HuH-7.5 (cell line): ENCODE results near the gene RABEP2.
"Not testable (repeated sequence)": the region's sequence is repeated elsewhere in the genome, so short reads cannot be mapped to it uniquely, and the experiment has no call there.

Experiments used
- DNase-seq: peaks from one replicate; pipeline ENCODE4 v3.0.0; 2011; ENCODE audit warnings: low spot score

Gene RABEP2

DNA sequence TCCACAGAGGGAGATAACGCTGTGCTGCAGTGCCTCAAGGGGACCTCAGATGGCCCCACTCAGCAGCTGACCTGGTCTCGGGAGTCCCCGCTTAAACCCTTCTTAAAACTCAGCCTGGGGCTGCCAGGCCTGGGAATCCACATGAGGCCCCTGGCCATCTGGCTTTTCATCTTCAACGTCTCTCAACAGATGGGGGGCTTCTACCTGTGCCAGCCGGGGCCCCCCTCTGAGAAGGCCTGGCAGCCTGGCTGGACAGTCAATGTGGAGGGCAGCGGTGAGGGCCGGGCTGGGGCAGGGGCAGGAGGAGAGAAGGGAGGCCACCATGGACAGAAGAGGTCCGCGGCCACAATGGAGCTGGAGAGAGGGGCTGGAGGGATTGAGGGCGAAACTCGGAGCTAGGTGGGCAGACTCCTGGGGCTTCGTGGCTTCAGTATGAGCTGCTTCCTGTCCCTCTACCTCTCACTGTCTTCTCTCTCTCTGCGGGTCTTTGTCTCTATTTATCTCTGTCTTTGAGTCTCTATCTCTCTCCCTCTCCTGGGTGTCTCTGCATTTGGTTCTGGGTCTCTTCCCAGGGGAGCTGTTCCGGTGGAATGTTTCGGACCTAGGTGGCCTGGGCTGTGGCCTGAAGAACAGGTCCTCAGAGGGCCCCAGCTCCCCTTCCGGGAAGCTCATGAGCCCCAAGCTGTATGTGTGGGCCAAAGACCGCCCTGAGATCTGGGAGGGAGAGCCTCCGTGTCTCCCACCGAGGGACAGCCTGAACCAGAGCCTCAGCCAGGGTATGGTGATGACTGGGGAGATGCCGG is 7.5 kb upstream of the RABEP2 start:
- DNase-seq: no peak

DNA sequence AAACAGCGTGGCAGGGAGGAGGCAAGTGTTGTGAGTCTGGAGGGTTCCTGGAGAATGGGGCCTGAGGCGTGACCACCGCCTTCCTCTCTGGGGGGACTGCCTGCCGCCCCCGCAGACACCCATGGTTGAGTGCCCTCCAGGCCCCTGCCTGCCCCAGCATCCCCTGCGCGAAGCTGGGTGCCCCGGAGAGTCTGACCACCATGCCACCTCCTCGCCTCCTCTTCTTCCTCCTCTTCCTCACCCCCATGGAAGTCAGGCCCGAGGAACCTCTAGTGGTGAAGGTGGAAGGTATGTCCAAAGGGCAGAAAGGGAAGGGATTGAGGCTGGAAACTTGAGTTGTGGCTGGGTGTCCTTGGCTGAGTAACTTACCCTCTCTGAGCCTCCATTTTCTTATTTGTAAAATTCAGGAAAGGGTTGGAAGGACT is 6.8 kb upstream of the RABEP2 start, which contains the start of gene CD19:
Gene CD19, plus strand, starts transcription at position 171 of the 425 bp plus-strand sequence. Its CDS starts 30 bp downstream, at position 201.
- no peak for DNase-seq

DNA sequence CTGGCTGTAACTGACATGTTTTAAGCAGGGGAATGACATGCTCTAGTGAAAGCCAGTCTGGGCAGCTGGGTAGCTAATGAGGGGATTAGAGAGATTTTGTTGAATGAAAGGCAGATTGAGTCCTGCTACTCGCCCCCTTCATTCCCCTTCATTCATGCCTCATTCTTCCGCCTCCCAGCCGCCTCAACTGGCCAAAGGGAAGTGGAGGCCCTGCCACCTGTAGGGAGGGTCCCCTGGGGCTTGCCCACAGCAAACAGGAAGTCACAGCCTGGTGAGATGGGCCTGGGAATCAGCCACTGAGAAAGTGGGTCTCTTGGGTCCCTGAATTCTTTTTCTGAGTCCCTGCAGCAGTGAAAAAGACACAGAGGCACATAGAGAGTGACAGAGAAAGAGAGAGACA is 5.6 kb upstream of the RABEP2 start:
- DNase-seq: no peak

DNA sequence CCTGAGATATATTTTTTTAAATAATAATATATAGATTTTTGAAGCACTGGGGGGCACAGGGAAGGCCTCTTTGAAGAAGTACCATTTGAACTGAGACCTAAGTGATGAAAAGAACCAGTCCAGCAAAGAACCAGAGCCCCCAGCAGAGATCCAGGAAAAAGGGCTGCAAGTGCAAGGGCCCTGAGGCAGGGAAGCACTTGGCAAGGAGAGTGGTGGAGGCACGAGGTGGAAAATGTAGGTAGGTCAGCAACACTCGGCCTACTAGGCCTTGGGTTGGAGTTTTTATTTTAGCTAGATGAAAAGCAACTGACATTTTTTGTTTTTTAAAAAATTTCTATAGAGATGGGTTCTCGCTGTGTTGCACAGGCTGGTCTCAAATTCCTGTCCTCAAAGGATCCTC is 5.2 kb upstream of the RABEP2 start:
- no peak for DNase-seq

DNA sequence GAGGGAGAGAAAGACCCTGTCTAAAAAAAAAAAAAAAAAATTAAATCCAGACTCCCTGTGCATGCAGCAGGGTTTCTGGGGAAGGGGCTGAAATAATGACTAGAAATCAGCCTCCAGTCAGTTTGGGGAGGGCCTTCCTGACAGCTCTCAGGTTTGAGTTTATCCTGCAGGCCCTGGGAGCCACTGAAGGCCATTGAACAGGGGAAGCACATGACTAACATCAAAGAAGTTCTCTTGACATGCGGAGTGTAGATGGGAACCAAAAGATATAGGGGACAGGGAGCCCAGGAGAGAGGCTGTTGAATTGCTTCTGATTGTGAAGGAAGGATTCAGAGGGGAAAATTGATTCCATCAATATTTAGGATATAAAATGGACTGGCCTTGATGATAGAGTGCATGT is 2.8 kb upstream of the RABEP2 start:
- DNase-seq: no peak

DNA sequence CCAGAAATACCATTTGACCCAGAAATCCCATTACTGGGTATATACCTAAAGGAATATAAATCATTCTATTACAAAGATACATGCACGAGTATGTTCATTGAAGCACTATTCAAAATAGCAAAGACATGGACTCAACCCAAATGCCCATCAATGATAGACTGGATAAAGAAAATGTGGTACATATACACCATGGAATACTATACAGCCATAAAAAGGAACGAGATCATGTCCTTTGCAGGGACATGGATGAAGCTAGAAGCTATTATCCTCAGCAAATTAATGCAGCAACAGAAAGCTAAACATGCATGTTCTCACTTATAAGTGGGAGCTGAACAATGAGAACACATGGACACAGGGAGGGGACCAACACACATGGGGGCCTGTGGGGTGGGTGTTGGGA is 1.2 kb upstream of the RABEP2 start:
- not testable (repeated sequence) for DNase-seq

DNA sequence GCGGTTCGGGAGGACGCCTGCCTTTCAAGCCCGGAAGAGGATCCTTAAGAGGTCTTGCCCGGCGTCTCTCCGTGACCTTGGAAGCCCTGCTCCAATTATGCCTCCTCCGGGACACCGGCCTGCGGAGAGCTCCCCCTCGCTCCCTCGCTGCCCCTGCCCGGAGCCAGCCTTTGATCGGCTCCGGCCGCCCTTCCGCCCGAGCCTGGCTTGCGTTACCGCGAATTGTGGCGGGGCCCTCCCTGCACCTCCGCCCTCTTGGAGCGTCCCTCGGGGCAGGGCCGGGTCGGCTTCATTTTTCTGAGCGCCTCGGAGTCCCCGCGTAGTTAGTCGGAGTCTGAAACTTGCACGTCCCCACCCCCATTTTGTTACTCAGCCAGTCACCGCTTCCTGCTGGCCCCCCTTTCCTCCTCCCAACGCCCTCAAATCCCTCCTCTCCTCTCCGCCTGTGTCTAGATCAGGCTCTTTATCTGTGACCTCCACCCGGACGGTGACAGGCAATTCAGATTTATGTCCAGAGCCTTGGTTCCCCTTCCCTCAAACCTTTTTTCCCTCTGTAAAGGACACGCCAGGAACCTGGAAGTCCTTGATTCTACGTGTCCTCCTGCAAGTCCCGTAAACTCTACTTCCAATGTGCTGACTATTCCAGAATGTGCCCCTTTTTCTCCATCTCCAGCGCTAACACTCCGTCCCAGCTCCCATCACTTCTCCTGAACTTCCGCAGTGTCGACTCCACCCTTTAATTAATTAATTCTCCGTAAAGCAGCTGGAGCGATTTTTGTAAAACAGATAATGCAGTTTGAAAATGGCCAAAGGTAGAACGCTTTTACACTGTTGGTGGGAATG is 569 bp upstream of the RABEP2 start:
- DNase-seq: peak; percentile 61

DNA sequence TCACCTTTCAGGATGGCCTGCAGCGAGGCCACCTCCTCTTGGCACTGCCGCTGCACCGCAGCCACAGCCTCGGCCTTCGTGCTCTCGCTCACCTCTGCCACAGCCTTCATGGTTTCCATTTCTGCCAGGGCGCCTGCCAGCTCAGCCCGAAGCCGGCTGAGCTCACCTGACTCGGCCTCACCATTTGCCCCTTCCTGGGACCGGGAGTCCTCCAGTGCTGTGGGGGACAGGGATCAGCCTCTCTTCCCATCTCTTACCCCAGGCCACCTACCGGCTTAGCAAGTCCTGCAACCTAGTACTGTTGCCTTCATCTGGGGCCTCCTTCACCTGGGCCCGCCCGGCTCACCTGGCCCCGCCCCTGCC is 658 bp downstream of the RABEP2 start:
- DNase-seq: no peak

DNA sequence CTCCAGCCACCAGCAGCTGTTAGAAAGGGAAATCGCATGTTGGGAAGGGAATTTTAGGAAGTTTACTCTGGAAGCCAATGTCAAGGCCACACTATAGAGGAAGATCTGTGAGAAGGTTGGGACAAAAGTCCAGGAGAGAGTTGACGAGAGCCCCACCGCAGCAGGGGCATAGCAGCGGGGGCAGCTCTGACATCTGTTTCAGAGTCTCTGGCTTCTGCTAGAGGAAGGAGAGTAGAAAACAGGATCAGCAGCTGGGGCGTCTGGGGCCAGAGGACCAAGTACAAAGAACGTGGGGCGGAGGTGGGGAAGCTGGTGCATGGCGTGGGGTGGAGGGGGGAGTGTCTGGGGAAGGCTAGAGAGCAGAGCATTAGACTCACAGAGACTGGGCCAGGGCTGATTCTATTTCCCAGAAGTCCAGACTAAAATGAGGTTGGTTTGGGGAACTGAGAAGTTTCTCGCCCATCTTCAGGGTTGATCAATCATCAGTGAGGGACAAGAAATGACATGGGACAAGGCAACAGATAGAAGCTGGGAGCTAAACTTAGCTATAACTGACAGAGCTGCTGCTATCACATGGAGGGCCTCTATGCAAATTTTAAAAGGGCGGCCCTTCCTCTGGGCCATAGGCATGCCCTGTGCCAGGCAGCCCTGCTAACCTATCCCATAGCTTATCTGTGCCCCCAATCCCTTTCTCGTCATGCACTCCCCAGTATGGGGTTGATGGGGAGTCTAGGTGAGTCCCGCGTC is 1.2 kb downstream of the RABEP2 start:
- DNase-seq: no peak

DNA sequence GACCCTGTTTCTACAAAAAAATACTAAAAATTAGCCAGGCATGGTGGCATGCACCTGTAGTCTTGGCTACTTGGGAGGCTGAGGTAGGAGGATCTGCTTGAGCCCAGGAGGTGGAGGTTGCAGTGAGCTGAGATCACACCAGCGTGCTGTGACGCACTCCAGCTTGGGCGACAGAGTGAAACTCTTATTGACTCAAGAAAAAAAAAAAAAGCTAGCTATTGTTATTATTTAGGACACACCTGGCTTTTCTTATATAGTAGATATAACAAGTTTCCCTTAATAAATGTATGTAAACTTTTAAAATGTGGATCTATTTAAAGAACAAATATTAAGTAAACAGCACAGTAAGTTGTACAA is 1.8 kb downstream of the RABEP2 start:
- no peak for DNase-seq

DNA sequence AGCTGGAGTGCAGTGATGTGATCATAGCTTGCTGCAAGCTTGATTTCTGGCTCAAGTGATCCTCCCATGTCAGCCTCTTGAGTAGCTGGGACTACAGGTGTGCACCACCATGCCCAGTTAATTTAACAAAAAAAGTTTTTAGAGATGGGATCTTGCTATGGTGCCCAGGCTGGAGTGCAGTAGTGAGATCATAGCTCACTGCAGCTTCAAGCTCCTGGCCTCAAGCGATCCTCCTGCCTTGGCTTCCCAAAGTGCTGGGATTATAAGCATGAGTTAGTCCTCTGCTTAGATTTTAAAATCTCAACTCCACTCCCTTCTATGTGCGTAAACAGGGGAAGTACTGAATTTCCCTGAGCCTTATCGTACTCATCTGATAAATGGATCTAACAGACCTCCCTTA is 6.3 kb downstream of the RABEP2 start:
- no peak for DNase-seq

DNA sequence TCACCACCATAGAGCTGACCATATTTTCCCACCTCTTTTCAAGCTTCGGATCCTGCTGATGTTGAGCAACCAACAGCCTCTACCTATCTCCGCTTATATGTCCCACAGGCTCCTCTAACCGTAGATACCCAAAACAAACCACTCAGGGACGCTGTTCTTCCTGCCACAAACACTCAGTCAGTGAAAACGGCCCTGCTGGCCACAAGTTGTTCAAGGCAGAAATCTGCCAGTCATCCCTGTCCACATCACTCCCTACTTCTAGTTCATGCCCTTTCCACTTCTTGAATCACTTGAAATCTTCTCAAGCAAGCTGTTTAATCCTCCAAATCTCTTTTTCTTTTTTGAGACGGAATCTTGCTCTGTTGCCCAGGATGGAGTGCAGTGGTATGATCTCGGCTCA is 7.9 kb downstream of the RABEP2 start:
- no peak for DNase-seq

DNA sequence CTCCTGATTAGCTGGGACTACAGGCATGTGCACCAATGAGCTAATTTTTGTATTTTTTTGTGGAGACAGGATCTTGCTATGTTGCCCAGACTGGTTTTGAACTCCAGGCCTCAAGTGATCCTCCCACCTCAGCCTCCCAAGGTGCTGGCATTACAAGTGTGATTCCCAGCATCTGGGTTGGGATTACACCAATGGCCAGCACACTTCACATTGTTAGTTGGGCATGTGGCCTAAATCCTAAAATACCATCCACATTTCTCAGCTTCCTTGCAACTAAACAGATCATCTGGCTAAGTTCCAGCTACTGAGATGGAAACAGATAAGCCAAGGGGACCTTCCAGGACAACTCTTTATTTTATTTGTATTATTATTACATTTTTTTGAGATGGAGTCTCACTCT is 9.9 kb downstream of the RABEP2 start:
- DNase-seq: no peak

DNA sequence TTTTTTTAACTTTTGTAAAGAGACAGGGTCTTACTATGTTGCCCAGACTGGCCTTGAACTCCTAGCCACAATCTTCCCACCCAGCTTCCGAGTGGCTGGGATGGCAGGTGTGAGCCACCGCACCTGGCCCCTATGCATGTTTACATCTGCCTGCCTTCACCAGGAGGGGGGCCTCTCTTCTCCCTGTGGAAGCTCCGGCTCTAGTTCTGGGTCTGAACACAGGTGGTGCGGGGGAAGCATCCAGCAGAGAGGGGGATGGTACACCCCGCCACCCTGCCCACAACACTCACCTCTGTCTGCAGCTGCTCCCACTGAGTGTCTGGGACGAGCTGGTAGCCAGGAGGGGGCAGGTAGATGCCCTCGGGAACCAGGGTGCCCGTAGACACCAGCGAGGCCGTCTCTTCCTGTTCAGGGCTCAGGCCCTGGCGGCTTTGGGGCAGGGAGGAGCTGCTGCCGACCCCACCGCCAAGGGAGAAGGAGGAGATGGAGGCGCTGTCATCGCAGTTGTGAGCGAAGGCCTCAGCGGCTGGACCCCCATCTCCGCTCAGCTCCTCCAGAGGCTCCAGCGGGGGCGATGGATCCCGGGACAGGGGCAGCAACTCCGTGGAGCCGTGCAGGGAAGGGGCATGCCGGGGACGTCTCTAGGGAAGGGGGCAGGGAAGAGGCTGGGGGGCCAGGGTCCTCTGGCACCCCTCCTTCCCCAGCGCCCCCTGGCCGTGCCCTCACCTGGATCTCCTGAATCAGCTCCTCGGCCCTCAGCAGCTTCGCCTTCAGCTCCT is 10.9 kb downstream of the RABEP2 start:
- DNase-seq: no peak

DNA sequence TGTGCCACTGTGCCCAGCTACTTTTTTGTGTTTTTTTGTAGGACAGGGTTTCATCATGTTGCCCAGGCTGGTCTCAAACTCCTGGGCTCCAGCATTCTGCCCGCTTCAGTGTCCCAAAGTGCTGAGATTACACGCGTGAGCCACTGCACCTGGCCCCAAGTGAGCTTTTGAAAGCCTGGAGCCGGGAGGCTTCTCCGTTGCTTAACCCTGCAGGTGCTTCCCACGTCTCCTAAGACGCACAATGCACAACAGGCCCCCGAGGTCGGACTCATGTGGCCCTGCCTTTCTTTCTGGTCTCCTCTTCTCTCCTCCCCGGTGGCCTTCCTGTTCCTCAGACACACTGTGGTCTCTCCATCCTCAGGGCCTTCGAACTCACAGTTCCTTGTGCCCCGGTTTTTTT is 12.5 kb downstream of the RABEP2 start:
- no peak for DNase-seq

DNA sequence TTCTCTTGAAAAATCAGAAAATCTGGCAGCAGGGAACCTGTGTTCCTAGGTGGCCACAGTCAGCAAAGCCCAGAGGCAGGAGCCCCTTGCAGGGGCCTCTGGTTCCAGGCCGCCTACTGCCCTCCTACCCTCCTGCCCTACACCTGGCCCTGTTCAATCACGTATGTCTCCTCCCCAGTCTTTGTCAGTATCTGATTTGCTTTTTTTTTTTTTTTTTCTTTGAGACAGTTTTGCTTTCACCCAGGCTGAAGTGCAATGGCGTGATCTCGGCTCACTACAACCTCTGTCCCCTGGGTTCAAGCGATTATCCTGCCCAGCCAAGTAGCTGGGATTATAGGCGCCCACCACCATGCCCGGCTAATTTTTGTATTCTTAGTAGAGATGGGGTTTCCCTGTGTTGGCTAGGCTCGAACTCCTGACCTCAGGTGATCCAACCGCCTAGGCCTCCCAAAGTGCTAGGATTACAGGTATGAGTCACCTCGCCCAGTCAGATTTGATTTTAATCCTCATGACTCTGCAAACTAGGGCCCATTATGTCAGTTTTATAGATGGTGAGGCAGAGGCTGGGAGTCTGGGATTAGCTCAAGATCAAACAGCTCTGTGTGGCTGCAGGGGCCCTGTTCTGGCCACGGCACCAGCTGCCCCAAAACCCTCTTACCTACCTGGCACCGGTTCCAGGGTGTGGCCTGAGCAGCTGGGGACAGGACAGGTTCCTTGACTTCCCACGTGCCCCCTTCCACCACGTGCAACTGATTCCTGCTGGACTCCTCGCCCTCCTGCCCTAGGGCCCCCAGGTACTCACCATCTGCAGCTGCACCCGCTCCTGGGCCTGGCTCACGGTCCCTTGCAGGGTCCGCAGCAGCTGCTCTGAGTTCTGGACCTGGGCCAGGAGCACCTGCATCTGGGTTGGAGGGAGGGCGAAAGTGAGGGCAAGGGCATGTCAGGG is 14.7 kb downstream of the RABEP2 start:
- DNase-seq: no peak

DNA sequence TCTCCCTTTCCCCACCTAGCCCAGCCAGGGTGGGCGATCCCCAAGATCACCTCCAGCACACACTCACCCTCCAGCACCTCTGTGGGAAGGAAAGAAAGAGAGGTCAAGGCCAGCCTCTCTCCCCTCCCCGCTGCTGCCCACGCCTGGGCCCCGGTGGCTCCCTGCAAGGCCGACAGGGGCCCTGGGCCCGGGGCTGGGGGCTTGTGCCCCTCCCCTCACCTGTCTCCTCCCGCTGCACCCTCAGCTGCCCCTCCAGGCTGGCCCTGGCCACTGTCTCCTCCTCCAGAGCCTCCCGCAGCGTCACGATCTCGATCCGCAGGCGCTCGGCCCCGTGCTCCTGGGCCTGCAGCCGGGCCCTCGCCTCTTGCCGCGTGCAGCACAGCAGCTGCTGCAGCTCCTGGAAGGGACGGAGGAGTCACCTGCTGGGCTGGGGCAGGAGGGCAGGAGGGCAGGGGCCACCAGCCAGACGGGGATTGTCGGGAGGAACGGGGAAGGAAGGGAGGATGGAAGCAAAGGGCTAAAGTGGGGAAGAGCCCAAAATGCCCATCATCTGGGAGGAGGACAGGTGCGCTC is 19.2 kb downstream of the RABEP2 start:
- no peak for DNase-seq

DNA sequence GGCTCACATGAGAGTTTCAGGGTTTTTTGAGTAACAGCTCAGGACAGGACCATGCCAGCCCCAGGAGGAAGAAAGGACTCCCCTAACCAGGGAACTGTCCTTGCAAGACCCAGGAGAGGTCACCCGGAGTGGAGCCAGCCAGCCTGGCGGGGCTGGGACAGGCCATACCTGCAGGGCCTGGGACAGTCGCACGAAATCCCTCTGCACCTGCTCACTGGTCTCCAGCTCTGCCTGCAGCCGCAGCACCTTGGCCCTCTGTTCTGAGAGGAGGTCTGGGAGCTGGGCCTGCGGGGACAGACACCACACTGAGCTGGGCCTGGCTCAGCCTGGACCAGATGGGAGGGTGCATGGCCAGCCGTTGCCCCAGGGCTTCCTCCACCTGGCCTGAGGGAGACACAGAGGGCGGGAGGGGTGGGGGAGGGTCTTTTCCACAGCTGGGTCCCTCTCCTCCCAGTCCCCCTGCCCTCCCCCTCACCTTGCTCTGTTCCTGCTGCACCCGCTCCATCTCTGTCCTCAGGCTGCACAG is 19.7 kb downstream of the RABEP2 start:
- no peak for DNase-seq

DNA sequence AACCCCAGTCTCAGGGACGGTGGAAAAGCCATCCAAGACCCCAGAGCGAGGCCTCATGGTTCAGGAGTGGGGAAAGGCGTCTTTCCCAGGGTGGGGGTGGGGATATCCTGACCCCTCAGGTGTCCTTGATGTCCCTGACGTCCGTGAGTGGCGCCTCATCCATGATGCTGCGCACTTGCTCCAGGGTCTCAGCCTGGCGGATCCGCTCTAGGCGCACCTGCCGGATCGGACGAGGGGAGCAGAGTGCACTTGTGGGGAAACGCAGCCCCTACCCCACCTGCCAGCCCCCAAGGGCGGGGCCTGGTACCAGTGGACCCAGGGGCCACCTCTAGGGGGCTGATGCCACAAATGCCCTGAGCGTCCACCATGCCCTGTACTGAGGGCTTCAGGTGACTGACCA is 20.2 kb downstream of the RABEP2 start:
- DNase-seq: no peak

DNA sequence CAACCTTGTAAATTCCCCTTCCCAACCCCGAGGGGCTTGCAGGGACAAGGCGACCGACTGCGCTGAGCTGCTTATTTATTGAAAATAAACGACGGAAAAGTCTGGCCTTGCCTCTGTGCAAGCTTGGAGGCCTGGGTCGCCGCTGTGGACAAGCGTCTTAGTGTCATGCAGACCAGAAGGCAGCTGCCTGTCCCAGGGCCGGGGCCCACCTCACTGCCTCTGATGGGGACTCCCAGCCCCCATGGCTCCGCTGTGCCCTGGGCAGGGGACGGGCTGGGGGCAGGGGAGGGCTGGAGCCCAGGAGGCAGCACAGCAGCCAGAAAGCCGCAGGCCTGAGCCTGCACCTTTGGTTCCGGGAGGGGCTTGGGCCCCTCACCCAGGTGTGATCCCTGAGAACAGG is 20.7 kb downstream of the RABEP2 start:
- no peak for DNase-seq
